CD14-positive monocyte (primary cell): ENCODE measurements around the gene BBS2. TPM values are rescaled to one million over a fixed set of nuclear protein-coding genes. Genes with fewer than 3 reads are reported as not detected.
A peak's percentile ranks its signal among the peaks of the same experiment; 100 is the strongest.

ENCODE experiments used
- DNase-seq, 3 donors: peaks; one replicate each; pipeline ENCODE4 v3.0.0-alpha.2; 2011 to 2022
- H2AFZ ChIP-seq: 2 replicates; pipeline ENCODE4 v1.6.0; 2012; ENCODE audit warnings: mild to moderate bottlenecking, low read depth, low read length, inconsistent platforms; ENCODE audit not compliant: insufficient read depth, poor library complexity, severe bottlenecking
- H3K27ac ChIP-seq, 2 donors: 1 replicate in 1 of 2; 2 replicates in 1 of 2; pipeline ENCODE4 v1.5.1; 2012 to 2013; ENCODE audit warnings: low read length in 2 of 2, control low read depth in 1 of 2, inconsistent platforms in 1 of 2, low read depth in 1 of 2, mild to moderate bottlenecking in 1 of 2
- H3K27me3 ChIP-seq, 2 donors: one replicate each; pipeline versions ENCODE4 v1.6.0 to v1.6.1; 2011 to 2013; ENCODE audit warnings: low read length in 2 of 2; ENCODE audit not compliant: control insufficient read depth in 2 of 2, insufficient read depth in 2 of 2
- H3K36me3 ChIP-seq, 2 donors: replicated peaks in 1 of 2; 1 replicate in 1 of 2; 2 replicates in 1 of 2; pipeline versions ENCODE4 v1.5.1 to v1.6.1; 2012 to 2013; ENCODE audit warnings: low read length in 2 of 2, control low read depth in 1 of 2, inconsistent platforms in 1 of 2, mild to moderate bottlenecking in 1 of 2; ENCODE audit not compliant: insufficient read depth in 2 of 2, control insufficient read depth in 1 of 2
- H3K4me1 ChIP-seq, 2 donors: 1 replicate in 1 of 2; 2 replicates in 1 of 2; pipeline versions ENCODE4 v1.5.1 to v1.6.1; 2012 to 2013; ENCODE audit warnings: low read length in 2 of 2, control low read depth in 1 of 2, inconsistent platforms in 1 of 2, mild to moderate bottlenecking in 1 of 2, moderate library complexity in 1 of 2; ENCODE audit not compliant: insufficient read depth in 2 of 2, control insufficient read depth in 1 of 2
- H3K4me2 ChIP-seq: replicated peaks from 2 replicates; pipeline ENCODE3; 2012; ENCODE audit warnings: low read length, moderate library complexity, mild to moderate bottlenecking; ENCODE audit not compliant: poor library complexity, severe bottlenecking; ENCODE audit errors: extremely low read depth
- H3K4me3 ChIP-seq, 3 experiments: fragments of 200-600 bp in 1 of 3; sonication (generic) in 1 of 3; replicated peaks in 1 of 3; 1 replicate in 2 of 3; 2 replicates in 1 of 3; pipeline ENCODE4 v1.5.1; 2011 to 2013; ENCODE audit warnings: low read length in 3 of 3, mild to moderate bottlenecking in 3 of 3, control low read depth in 2 of 3, low read depth in 2 of 3, inconsistent platforms in 1 of 3, moderate library complexity in 1 of 3
- H3K79me2 ChIP-seq: 2 replicates; pipeline ENCODE4 v1.6.0; 2012; ENCODE audit warnings: mild to moderate bottlenecking, control low read depth, inconsistent platforms, low read length, moderate library complexity; ENCODE audit not compliant: insufficient read depth
- H3K9ac ChIP-seq: 2 replicates; pipeline ENCODE4 v1.6.0; 2017; ENCODE audit warnings: low read length, mild to moderate bottlenecking; ENCODE audit not compliant: insufficient read depth, poor library complexity, severe bottlenecking
- H3K9me3 ChIP-seq, 2 donors: replicated peaks in 1 of 2; 1 replicate in 1 of 2; 2 replicates in 1 of 2; pipeline versions ENCODE4 v1.5.1 to v1.6.1; 2012 to 2013; ENCODE audit warnings: low read length in 2 of 2, control low read depth in 1 of 2; ENCODE audit not compliant: control insufficient read depth in 1 of 2, insufficient read depth in 1 of 2
- H4K20me1 ChIP-seq: 2 replicates; pipeline ENCODE4 v1.6.0; 2012; ENCODE audit warnings: mild to moderate bottlenecking, low read length, control low read depth, moderate library complexity; ENCODE audit not compliant: insufficient read depth
- H3K27ac Mint-ChIP-seq, 7 donors: one replicate each; pipeline ENCODE4 v1.8.0; 2020; ENCODE audit warnings: mild to moderate bottlenecking in 7 of 7, mixed read lengths in 7 of 7, moderate library complexity in 6 of 7, inconsistent platforms in 2 of 7
- H3K27me3 Mint-ChIP-seq, 3 donors: one replicate each; pipeline ENCODE4 v1.8.0; 2021 to 2022; ENCODE audit warnings: low read depth in 3 of 3, mild to moderate bottlenecking in 3 of 3, mixed read lengths in 3 of 3, moderate library complexity in 3 of 3, inconsistent platforms in 1 of 3
- H3K36me3 Mint-ChIP-seq, 2 donors: one replicate each; pipeline ENCODE4 v1.8.0; 2020; ENCODE audit warnings: mixed read lengths in 2 of 2, inconsistent platforms in 1 of 2, mild to moderate bottlenecking in 1 of 2
- H3K4me1 Mint-ChIP-seq: one replicate; pipeline ENCODE4 v1.8.0; 2020; ENCODE audit warnings: mild to moderate bottlenecking, mixed read lengths
- H3K4me3 Mint-ChIP-seq, 2 donors: one replicate each; pipeline ENCODE4 v1.8.0; 2020; ENCODE audit warnings: mild to moderate bottlenecking in 2 of 2, mixed read lengths in 2 of 2, moderate library complexity in 1 of 2
- H3K9me3 Mint-ChIP-seq, 7 donors: one replicate each; pipeline ENCODE4 v1.8.0; 2020 to 2022; ENCODE audit warnings: mixed read lengths in 7 of 7, mild to moderate bottlenecking in 6 of 7, moderate library complexity in 6 of 7, inconsistent platforms in 2 of 7
- WGBS: methylation state at CpG from one replicate; pipeline ENCODE4 v1.1.5; 2013; ENCODE audit warnings: missing lambda C conversion rate; ENCODE audit not compliant: insufficient coverage; 5-methylcytosine and 5-hydroxymethylcytosine counted together
- intact Hi-C, 2 donors: fragments of 100-400 bp; cut with micrococcal nuclease; formaldehyde crosslinking; loops; one replicate each; pipeline versions ENCODE4 v1.15.0 to v1.15.1; 2023
- polyA plus RNA-seq, 3 donors: library from polyadenylated mRNA; depleted of rRNA in 1 of 3; unstranded in 2 of 3; stranded (reverse) in 1 of 3; fragments of 300-500 nt in 2 of 3; fragments of >200 nt in 1 of 3; fragmentation: Illumina TruSeq in 2 of 3; gene quantifications; 1 replicate in 2 of 3; 2 replicates in 1 of 3; pipeline ENCODE4 v1.2.3, GENCODE V29; 2012 to 2021
- TF ChIP-seq, protein P1 (sequence below): fragments of 200-600 bp; IDR thresholded peaks from one replicate; pipeline ENCODE4 v1.8.0; 2022; ENCODE audit warnings: antibody characterized with exemption, mild to moderate bottlenecking

Gene BBS2
- polyA plus RNA-seq, 3 donors, result 16.6 to 35.5 (median 18.8) TPM

DNA sequence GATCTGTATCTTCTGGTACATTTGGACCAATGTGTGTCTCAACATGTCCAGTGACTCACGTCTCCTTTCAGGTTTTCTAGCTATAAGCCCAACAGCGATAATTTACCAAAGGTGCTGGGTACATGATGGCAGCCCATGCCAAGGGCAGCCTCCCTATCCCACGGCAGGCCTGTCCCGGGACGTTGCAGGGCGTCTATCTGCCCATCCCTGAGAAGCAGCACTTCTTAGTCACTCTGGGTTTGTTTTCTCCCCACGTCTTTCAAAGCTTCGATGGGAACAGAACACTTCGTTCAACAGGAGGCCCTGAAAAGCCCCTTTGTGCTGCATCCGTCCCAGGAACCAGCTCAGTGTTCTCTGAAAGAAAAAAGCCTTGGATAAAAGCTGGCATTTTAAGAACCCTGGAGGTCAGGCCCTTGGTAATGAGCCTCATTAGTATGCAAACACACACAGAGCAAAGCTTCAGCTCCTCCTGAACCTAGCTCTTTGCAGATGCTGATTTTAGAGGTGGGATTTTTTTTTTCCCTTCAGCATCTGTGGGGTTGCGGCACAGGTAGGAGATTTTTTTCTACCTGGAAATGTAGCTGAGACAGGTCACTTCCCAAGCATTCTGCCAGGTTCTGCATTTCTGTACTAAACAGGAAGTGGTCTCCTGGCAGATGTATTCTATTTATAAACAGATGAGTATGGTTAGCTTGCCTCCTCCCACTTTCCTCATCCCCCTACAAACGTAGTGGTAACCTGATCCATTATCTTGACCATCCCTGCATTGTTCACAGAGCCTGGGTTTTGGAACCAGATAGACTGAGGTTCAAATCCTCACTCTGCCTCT, 27.5 kb upstream of the BBS2 start:
- intact Hi-C loops, result no loop called here
- no peaks in the 10 kb centered on the region for H3K9me3 ChIP-seq
- H3K79me2 ChIP-seq, result no peaks in the 10 kb centered on the region
- TF ChIP-seq, protein P1, sequence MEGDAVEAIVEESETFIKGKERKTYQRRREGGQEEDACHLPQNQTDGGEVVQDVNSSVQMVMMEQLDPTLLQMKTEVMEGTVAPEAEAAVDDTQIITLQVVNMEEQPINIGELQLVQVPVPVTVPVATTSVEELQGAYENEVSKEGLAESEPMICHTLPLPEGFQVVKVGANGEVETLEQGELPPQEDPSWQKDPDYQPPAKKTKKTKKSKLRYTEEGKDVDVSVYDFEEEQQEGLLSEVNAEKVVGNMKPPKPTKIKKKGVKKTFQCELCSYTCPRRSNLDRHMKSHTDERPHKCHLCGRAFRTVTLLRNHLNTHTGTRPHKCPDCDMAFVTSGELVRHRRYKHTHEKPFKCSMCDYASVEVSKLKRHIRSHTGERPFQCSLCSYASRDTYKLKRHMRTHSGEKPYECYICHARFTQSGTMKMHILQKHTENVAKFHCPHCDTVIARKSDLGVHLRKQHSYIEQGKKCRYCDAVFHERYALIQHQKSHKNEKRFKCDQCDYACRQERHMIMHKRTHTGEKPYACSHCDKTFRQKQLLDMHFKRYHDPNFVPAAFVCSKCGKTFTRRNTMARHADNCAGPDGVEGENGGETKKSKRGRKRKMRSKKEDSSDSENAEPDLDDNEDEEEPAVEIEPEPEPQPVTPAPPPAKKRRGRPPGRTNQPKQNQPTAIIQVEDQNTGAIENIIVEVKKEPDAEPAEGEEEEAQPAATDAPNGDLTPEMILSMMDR, result no peak
- no peak overlapping the region for H3K9ac ChIP-seq
- H3K4me3 ChIP-seq, result no peak overlapping the region
- no peak overlapping the region for H2AFZ ChIP-seq
- no peaks in the 10 kb centered on the region for H3K27me3 ChIP-seq
- no peak overlapping the region for H3K27ac ChIP-seq
- H4K20me1 ChIP-seq, result no peaks in the 10 kb centered on the region
- no peak for DNase-seq
- H3K9me3 Mint-ChIP-seq, result no peaks in the 10 kb centered on the region
- no peak overlapping the region for H3K4me2 ChIP-seq
- no peak overlapping the region for H3K27ac Mint-ChIP-seq
- WGBS, result 79% methylated on average over 10 of the region's 12 CpGs
- H3K36me3 ChIP-seq, result no peaks in the 10 kb centered on the region
- no peak overlapping the region for H3K4me3 Mint-ChIP-seq
- H3K27me3 Mint-ChIP-seq, result peaks cover 5 to 14% (median 6%) of the 10 kb centered on the region in 3 donors
- peaks cover 8% of the 10 kb centered on the region for H3K4me1 Mint-ChIP-seq
- H3K4me1 ChIP-seq, result peaks cover 0 to 2% of the 10 kb centered on the region in 2 donors
- no peaks in the 10 kb centered on the region for H3K36me3 Mint-ChIP-seq

DNA sequence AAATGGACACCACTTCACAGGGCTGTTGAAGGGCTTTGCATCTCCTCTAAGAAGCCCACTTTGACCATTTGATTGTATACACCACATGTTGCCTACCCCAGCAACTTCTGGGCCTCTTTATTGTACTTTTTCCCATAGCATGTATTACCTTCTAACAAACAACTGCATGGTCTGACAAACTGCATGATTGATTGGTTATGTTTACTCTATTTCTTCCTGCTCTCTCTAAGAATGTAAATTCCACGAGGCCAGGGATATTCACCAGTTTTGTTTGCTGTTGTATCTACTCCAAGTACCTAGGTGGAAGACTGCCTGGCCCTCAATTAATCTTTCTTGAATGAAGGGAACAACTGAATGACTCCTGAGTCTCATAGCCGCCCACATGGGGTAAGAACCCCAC, 22.2 kb upstream of the BBS2 start:
- peak overlapping the region in 1 of 7 donors; percentile 42 for H3K27ac Mint-ChIP-seq
- WGBS, result no CpG with 5 or more reads among the region's 2 CpGs
- intact Hi-C loops, result no loop called here

More for the DNA sequence above, 22.2 kb upstream of the BBS2 start:
- no peak overlapping the region for H3K9ac ChIP-seq
- H3K27ac ChIP-seq, result no peak overlapping the region
- no peak for DNase-seq
- no peaks in the 10 kb centered on the region for H3K79me2 ChIP-seq
- no peaks in the 10 kb centered on the region for H3K36me3 ChIP-seq
- no peaks in the 10 kb centered on the region for H3K27me3 ChIP-seq
- H3K4me3 ChIP-seq, result no peak overlapping the region
- Mint-ChIP-seq H3K27me3 (peaks cover 8 to 17% (median 12%) of the 10 kb centered on the region in 3 donors), H3K36me3 (no peaks in the 10 kb centered on the region), H3K4me1 (peaks cover 3% of the 10 kb centered on the region), H3K4me3 (no peak overlapping the region), H3K9me3 (peaks cover 0 to 9% (median 6%) of the 10 kb centered on the region in 7 donors)
- H3K9me3 ChIP-seq, result no peaks in the 10 kb centered on the region
- TF ChIP-seq, protein P1, result no peak
- H3K4me2 ChIP-seq, result no peak overlapping the region
- no peak overlapping the region for H2AFZ ChIP-seq
- H4K20me1 ChIP-seq, result no peaks in the 10 kb centered on the region
- H3K4me1 ChIP-seq, result no peaks in the 10 kb centered on the region
